NCI-H2107 (cell line): ENCODE results near the gene NANOS1.
"Not testable (repeated sequence)": the region's sequence is repeated elsewhere in the genome, so short reads cannot be mapped to it uniquely, and the experiment has no call there.

Source experiments
- DNase-seq: peaks from one replicate; lab custom pipeline; 2025; lab: John Stamatoyannopoulos, UW

The NANOS1 gene

DNA sequence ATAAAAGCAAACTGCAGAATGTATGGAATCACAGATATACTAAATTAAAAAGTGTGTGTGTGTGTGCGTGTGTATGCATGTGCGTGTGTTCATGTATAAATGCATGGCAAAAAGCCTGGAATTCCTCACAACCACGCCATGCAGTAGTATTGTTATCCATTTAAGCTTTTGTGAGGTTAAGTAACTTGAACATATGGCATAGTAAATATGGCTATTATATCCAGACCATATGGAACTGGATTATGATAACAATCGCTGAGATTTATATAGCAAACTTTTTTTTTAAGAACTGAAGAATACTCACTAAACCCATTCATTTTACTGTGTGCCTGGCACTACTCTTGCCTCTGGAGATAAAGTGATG lies 22.3 kb upstream of the NANOS1 start:
- DNase-seq = no peak

DNA sequence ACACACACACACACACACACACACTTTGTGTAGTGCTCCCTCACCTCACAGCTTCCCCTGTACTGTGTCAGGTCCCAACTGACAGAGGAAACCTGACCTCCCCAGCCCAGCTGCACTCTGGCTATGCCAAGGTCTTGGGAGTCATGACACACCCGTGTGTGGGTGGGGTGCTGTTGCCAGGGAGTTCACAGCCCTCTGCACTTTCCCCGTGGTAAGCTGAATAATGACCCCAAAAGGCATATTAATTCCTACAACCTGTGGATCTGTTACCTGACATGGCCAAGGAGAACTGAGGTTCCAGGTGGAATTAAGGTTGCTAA lies 8.9 kb upstream of the NANOS1 start:
- DNase-seq = no peak

DNA sequence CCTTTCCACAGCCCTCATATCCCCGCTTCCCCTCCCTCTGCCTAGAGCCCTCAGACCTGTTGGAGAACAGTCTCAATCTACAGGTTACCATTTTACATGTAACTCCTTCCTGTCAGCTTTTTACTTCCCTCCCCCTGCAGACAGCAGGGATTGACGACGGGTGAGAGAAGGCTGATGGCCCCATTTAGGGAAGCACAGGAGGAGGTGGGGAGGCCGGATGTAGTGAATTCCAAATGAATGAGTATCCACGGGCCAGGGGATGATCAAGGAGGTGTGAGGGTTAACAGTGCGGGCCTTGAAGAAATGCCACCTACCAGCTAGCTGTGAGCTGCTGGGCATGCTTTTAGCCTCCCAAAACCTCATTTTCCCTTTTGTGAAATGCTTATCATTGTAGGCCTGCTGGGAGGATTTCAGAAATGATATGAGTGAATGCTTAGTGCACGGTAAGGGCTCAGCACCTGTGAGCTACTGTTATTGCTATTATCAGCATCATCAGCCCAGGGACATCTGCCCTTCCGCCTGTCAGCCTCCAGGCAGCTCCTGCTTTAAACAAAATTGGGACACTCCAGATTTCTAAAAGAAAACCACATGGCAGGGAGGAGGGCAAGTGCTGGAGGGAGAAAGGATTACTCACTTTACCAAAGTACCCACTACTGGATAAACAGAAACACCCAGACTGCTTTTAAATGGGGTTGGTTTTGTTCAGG lies 6.5 kb upstream of the NANOS1 start:
- no peak for DNase-seq

DNA sequence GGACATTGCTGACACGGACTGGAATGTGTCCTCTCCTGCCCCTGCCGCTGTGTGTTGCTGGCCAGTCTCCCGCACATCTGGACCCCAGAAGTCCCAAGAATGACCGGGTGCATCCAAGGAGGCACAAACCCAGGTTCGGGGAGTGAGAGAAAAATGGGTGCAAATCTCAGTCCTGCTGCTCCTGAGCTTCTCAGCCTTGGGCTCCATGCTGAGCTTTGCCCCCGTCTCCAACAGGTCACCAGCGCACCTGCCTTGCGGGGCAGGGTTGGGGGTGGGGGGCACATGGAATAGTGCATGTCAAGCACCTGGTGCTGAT lies 6.0 kb upstream of the NANOS1 start:
- DNase-seq = no peak

DNA sequence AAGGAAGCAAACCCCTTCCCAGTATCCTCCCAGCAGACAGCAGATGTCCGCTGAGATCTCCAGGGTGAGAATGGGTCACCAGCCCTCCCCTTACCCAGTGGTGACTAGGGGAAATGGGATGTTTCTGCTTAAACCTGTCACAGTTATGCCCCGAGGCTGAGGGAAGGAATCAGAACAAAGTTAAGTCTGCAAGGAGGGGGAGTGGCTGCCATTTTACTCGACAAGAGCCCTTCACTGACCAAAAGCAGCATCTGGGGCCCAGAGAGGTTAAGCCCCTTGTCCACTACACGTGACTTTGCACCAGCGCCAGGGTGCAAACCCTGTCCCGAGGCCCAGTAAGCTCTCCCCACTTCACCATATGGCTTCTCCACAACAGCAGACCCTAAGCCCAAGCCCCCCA lies 4.6 kb upstream of the NANOS1 start:
- DNase-seq = no peak

DNA sequence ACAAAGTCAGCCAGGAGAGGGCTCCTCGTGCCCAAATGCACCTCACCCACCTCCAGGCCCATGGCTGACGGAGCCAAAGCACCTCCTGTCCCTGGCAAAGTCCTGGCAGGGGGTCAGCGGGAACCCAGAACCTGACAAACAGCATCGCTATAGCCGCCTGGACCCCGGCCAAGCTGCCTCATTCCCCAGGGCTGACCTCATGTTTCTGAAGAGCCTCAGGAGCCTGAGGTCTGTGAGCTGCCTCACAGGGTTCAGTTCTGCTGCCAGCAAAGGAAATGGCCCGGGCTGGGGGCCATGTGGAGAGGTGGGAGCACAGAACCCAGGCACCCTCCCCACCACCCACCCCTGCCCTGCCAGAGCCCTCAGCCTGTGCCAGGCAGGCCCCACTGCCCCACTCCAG lies 4.2 kb upstream of the NANOS1 start:
- no peak for DNase-seq

DNA sequence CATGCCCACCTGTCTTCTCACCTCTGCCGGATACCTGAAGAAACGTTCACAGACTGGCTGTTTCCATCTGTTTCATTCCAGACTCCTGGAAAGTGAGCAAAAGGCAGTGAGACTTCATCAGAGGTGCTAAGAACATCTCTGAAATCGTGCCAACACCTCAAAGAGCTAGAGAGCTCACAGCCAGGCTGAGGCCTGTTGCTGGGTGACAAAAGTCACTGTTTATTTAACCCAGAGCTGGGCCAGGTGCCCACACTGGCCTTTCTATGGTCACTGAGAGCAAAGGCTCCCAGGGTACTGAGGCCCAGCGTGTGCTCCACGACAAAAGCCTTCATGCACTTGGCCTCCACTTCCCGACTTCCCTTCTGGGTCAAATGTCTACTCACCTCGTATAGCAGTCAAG lies 3.7 kb upstream of the NANOS1 start:
- no peak for DNase-seq

DNA sequence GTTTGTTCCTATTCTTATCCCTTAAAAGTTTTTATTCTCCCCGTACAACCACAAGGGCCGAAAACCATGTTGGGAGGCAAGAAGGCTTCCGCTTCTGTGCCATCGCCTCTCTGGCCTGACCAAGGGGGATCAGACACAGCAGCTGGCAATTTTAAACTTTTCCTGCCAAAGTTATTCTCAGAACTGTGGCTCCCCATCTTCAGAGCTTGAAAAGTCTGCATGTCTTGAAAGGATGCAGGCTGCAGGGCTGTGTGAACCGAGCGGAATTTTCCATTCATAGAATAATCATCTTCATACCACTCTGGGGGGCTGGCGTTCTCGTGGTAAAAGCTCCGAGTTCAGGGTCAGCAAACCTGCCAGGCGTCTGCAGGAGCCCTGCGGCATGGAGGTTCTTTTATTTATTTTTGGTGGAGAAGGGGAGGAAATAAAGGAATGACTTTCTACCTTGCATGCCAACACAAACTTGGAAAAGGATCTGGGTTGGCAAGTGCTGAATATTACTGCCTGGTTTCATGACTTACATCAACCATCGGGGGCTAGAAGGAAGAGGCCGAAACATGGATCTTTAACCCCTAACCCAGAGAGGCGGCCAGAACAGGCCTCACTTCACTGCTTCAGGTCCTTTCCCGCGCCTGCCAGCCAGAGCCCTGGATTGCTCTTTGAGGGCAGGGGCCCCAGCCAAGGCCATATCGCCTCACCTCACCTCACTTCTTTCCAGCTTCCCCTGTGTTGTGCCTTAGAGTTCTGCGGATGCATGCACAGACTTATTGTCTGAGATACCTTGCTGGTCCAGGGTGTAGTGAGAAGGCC lies 3.0 kb upstream of the NANOS1 start:
- no peak for DNase-seq

DNA sequence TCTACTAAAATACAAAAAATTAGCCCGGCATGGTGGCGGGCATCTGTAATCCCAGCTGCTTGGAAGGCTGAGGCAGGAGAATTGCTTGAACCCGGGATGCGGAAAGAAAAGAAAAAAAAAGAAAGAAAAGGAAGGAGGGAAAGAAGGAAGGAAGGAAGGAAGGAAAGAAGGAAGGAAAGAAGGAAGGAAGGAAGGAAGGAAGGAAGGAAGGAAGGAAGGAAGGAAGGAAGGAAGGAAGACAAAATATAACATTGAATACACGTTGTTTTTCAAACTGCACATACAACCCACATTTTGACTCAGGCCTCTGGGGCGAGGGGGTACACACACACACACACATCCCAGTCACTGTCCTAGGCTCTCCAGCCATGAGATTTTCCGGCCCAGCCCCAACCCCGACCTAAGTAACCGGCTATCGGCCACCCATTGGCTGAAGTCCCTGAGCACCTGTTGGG lies 1.0 kb upstream of the NANOS1 start:
- DNase-seq = not testable (repeated sequence)

DNA sequence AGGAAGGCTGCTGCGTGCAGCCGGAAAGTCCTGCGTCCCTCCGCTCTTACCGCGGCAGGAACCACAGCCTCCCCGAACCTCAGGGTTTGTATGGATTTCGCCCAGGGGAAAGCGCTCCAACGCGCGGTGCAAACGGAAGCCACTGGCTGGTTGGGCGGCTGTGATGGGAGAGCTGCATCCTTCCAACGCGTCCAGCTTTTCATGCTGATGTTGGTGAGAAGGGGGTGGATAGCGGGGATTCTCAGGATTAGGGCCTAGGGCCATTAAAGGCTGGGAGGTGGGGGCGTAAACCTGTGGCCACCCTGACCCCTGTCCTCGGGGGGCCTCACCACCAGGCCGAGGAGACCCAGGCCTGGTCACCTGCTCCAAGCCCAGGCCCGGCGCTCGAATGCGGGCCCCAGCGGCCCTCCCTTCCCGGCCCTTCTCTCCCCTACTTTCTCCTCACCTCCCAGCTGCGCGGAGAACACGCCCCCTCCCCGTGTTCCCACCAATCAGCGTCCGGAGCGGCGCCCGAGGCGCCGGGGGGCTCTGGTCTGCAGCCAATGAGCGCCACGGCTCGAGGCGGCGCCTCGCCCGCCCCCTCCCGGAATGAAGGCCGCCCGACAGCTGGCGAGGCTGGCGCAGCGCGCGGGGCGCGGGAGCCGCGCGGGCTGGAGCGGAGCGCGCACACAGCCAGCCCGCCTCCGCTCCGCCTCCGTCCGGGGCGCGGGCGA lies 458 bp upstream of the NANOS1 start:
- DNase-seq = peak; percentile 25

DNA sequence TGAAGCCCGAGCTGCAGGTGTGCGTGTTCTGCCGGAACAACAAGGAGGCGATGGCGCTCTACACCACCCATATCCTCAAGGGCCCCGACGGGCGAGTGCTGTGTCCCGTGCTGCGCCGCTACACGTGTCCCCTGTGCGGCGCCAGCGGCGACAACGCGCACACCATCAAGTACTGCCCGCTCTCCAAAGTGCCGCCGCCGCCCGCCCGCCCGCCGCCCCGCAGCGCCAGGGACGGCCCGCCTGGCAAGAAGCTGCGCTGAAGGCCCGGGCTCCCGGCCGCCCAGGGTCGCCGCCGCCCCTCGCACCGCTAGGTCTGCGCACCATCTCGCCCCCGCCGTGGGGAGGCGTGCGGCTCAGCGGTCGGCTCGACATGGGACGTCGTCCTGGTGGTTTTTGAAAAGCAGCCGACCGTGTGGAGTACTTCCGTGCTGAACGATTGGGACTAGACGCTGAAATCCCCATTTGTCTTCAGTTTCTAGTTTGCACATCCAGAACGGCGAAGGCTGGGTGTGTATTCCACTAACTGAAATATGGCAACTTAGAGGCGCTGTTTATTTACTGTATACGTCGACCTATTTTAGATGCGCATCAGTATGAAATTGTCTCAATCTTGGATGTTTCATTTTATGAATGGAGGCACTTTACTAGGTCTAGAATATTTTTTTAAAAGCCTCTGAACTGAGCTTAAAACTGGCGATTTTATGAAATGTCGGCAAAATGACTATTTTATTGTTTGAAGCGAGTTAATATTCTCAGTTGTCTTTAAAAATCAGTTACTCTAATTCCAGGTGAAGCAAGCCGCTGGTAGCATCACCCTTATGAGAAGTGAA lies 1.1 kb downstream of the NANOS1 start:
- DNase-seq = no peak

DNA sequence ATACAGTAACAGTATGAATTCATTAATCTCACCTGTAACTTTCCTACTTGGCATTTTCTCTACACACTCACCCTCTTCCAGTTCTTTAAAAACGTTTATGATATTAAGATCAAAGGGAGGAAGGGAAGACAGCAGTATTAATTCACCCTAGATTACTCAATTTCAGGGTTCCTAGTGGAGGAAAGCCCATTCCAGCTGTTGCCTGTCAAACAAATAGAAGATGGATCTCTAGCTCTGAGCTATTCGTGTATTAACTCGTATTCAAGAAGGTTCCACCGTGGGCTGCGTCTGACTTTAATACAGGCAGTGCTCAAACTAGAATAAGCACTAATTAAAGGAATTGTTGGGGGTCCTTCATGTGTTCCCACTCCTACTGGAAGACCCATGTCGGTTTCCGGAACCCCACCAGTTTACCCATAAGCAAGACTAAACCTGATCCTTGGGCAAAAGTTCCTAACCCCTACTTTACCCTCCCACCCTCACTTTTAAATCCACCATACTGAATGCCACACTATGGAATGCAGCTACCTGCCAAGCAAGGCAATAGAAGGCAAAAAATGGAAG lies 2.1 kb downstream of the NANOS1 start:
- no peak for DNase-seq

DNA sequence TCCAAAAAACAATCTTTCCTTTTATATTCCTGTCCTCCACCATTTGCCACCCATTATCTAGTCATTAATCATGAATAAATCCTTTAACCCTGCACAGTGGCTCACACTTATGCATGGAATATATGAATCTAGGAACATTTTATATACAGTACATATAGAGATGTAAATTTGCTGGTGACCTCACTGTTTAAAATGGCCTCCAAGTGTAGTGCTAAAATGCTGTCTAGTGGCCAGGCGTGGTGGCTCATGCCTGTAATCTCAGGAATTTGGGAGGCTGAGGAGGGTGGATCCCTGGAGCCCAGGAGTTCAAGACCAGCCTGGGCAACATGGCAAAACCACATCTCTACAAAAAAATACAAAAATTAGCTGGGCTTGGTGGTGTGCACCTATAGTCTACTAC lies 9.6 kb downstream of the NANOS1 start:
- no peak for DNase-seq

DNA sequence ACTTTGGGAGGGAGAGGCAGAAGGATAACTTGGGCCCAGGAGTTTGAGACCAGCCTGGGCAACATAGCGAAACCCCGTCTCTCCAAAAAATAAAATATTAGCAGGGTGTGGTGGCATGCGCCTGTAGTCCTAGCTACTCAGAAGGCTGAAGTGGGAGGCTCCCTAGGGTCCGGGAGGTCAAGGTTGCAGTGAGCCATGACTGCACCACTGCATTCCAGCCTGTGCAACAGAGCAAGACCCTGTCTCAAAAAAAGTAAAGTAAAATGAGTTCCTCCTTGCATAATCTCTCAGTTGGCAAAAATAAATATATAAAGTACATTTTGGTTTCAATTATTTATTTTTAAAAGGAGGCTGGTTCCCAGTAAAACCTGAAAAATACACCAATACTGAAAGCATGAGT lies 11.8 kb downstream of the NANOS1 start:
- no peak for DNase-seq

DNA sequence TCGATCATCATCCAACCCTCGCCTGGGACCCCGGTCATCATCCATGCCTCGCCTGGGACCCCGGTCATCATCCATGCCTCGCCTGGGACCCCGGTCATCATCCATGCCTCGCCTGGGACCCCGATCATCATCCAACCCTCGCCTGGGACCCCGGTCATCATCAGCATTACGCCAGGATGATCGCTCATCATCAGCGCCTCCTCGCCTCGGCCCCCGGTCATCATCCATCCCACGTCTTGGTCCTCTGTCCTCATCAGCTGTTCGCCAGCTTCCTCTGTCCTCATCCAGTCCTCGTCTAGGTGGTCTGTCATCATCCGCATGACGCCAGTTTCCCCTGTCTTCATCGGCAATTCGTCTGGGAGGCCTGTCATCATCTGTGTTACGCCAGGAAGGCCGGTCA lies 12.7 kb downstream of the NANOS1 start:
- DNase-seq = no peak

DNA sequence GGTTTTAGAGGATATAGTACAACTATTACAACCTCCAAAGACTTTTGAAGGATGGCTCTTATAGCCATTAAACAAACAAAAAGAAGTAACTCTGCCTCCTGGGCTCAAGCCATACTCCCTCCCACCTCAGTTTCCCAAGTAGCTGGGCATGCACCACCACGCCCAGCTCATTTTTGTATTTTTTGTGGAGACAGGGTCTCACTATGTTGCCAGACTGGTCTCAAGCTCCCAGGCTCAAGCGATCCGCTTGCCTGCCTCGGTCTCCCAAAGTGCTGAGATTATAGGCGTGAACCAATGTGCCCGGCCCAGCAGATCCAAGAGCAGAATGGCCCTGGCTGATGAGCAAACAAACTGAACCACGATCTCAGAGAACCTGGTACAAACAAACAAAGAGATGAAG lies 16.0 kb downstream of the NANOS1 start:
- no peak for DNase-seq

DNA sequence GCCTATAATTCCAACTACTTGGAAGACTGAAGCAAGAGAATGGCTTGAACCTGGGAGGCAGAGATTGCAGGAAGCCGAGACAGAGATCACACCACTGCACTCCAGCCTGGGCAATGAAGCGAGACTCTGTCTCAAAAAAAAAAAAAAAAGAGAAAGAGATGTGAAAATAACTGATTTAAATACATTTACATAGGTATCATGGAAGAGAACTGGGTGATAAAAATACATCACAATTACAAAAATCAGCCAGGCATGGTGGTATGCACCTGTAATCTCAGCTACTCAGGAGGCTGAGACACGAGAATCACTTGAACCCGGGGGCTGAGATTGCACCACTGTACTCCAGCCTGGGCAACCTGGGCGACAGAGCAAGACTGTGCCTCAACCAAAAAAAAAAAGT lies 19.8 kb downstream of the NANOS1 start:
- DNase-seq = no peak

DNA sequence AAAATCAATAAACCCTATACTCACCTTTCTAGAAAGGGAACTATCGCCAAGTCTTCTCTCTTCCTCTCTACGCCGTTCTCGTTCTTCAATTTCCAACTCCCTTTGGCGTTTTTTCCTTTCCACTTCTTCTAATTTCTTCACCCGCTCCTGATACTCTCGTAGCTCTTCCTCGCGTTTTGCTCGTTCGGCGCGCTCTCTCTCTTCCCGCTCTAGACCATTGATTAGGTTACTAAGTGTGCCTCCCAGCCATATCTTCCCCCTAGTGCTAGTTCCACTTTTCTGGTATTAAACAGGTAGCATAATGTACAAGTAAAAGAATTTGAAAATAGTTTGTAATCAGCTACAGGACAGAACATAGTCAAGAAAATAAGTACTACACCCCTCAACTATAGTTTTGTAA lies 20.3 kb downstream of the NANOS1 start:
- no peak for DNase-seq

DNA sequence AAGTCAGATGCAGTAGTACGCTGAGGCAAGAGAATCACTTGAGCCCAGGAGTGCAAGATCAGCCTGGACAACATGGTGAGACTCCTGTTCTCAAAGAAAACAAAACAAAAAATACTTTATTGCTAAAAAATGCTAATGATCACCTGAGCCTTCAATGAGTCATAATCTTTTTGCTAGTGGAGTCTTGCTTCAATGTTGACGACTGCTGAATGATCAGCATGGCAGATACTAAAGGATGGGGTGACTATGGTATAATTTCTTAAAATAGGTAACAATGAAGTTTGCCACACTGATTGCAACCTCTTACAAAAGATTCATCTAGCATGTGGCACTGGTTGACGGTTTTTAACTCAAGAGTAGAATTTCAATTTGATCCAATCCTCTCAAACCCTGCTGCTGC lies 22.3 kb downstream of the NANOS1 start:
- no peak for DNase-seq

DNA sequence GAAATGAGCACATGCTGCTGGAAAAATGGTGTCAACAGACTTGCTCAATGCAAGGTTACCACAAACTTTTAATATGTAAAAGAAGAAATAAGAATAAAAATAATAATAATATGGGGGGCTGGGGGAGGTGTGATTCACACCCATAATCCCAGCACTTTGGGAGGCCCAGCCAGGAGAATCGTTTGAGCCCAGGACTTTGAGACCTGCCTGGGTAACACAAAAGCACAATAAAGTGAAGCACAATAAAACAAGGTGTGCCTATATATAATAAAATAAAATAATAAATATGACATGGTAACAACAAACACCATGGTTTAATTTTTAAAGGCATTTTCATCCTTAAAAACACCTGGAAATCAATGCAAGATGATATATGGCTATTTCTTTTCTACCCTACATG lies 26.0 kb downstream of the NANOS1 start:
- DNase-seq = no peak

DNA sequence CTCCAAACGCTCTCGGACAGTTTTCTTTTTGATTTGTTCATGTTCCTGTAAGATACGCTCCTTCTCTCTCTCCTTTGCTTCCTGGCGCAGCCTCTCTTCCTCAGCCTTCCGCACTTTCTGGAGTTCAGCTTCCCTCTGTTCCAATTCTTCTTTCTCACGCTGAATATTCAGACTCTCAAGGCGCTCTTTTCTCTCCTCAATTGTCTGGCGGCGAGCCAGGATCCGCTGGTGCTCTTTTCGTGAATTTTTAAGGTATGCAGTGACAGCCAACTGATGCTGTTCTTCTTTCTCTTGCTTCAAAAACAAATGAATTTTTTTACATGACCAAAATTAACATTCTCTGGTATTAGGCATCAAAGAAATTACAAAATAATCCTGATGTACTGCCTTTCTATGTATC lies 28.5 kb downstream of the NANOS1 start:
- DNase-seq = no peak

DNA sequence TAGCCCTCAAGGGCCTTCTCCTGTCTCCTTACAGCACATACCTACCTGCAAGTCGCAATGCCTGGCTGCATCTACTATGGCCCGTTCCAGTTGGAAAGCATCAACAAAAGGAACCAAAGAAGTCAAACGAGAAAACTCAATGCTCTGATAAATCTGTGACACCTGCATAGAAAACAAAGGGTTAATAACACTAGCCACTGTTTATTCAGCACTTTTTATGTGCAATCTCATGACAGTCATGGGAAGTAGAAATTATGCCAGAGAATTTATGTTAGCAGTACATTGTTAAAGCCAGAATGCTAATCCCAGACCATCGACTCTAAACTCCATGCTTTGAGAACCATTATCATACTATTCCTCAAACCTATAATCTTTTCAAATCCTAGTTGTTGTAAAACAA lies 30.0 kb downstream of the NANOS1 start:
- DNase-seq = no peak
